IMR-90 (cell line): ENCODE data around the gene CAT. TPM values are rescaled to one million over a fixed set of nuclear protein-coding genes. Genes with fewer than 3 reads are reported as not detected.

Experiments used
- ATAC-seq: fragments of 200-7000 bp; cut with Tn5 transposase; 2 replicates; pipeline ENCODE4 v1.9.1; 2020; ENCODE audit warnings: low read depth, mild to moderate bottlenecking, moderate library complexity
- BruUV-seq: library from RNA; stranded (reverse); fragments of 400-500 nt; replicated peaks from 2 replicates; lab custom pipeline; 2021; lab: Mats Ljungman, UMichigan
- CTCF ChIA-PET: fragments of 300-600 bp; formaldehyde crosslinking; extraction: SDS; loops from one replicate; lab custom pipeline; 2021; ENCODE audit warnings: antibody characterized with exemption; lab: Yijun Ruan, JAX
- POLR2A ChIA-PET: fragments of 300-600 bp; sonication (Branson Sonifier 250); formaldehyde crosslinking; loops from one replicate; lab custom pipeline; 2022; ENCODE audit warnings: antibody characterized with exemption; ENCODE audit not compliant: unreplicated experiment; lab: Charles Lee
- DNase-seq: peaks from one replicate; pipeline ENCODE4 v3.0.0; 2013
- H2AFZ ChIP-seq: replicated peaks from 2 replicates; pipeline ENCODE3; 2013; ENCODE audit warnings: low read length, mild to moderate bottlenecking; ENCODE audit not compliant: poor library complexity
- H2AK5ac ChIP-seq: 2 replicates; pipeline ENCODE4 v1.6.1; 2013; ENCODE audit warnings: low read depth, low read length, inconsistent platforms
- H2AK9ac ChIP-seq: replicated peaks from 2 replicates; pipeline ENCODE3; 2013; ENCODE audit warnings: mild to moderate bottlenecking, low read depth, low read length, moderate library complexity; ENCODE audit not compliant: poor library complexity
- H2BK120ac ChIP-seq: 2 replicates; pipeline ENCODE4 v1.6.1; 2013; ENCODE audit warnings: low read depth, low read length, inconsistent platforms
- H2BK15ac ChIP-seq: 3 replicates; pipeline ENCODE4 v1.6.1; 2013; ENCODE audit warnings: low read depth, low read length, inconsistent platforms
- H2BK20ac ChIP-seq: 2 replicates; pipeline ENCODE4 v1.6.1; 2013; ENCODE audit warnings: low read depth, mild to moderate bottlenecking, inconsistent platforms, low read length, moderate library complexity
- H2BK5ac ChIP-seq: 2 replicates; pipeline ENCODE4 v1.6.1; 2013; ENCODE audit warnings: mild to moderate bottlenecking, low read depth, low read length, inconsistent platforms; ENCODE audit not compliant: poor library complexity, severe bottlenecking
- H3K14ac ChIP-seq: replicated peaks from 2 replicates; pipeline ENCODE4 v1.6.1; 2013; ENCODE audit warnings: low read depth, low read length, inconsistent platforms
- H3K18ac ChIP-seq: 2 replicates; pipeline ENCODE4 v1.6.1; 2013; ENCODE audit warnings: low read depth, low read length, control low read depth
- H3K23ac ChIP-seq: 2 replicates; pipeline ENCODE4 v1.6.1; 2013; ENCODE audit warnings: low read depth, low read length, inconsistent platforms
- H3K27ac ChIP-seq: 2 replicates; pipeline ENCODE4 v1.5.1; 2013; ENCODE audit warnings: mild to moderate bottlenecking, control low read depth, low read length; ENCODE audit not compliant: insufficient read depth
- H3K27me3 ChIP-seq: 2 replicates; pipeline ENCODE4 v1.6.1; 2013; ENCODE audit warnings: low read length; ENCODE audit not compliant: control insufficient read depth, insufficient read depth
- H3K36me3 ChIP-seq: 2 replicates; pipeline ENCODE4 v1.6.1; 2013; ENCODE audit warnings: low read length, mixed read lengths; ENCODE audit not compliant: control insufficient read depth, insufficient read depth
- H3K4ac ChIP-seq: 2 replicates; pipeline ENCODE4 v1.6.1; 2013; ENCODE audit warnings: low read depth, low read length, inconsistent platforms
- H3K4me1 ChIP-seq: 2 replicates; pipeline ENCODE4 v1.6.1; 2013; ENCODE audit warnings: low read length, mixed read lengths; ENCODE audit not compliant: control insufficient read depth, insufficient read depth
- H3K4me2 ChIP-seq: 2 replicates; pipeline ENCODE4 v1.6.1; 2013; ENCODE audit warnings: low read depth, mild to moderate bottlenecking, control low read depth, low read length, moderate library complexity
- H3K4me3 ChIP-seq: 2 replicates; pipeline ENCODE4 v1.5.1; 2013; ENCODE audit warnings: low read depth, mild to moderate bottlenecking, control low read depth, low read length, moderate library complexity; ENCODE audit not compliant: insufficient read depth
- H3K56ac ChIP-seq: 2 replicates; pipeline ENCODE4 v1.6.1; 2013; ENCODE audit warnings: low read length, inconsistent platforms; ENCODE audit not compliant: insufficient read depth; ENCODE audit errors: extremely low read depth
- H3K79me1 ChIP-seq, 2 experiments: 2 replicates each; pipeline ENCODE4 v1.6.1; 2013; ENCODE audit warnings: low read length in 2 of 2, inconsistent platforms in 1 of 2, low read depth in 1 of 2
- H3K9ac ChIP-seq: 2 replicates; pipeline ENCODE4 v1.6.1; 2013; ENCODE audit warnings: low read depth, low read length, control low read depth
- H3K9me1 ChIP-seq: 2 replicates; pipeline ENCODE4 v1.6.1; 2013; ENCODE audit warnings: low read length, inconsistent platforms; ENCODE audit not compliant: insufficient read depth
- H3K9me3 ChIP-seq: 2 replicates; pipeline ENCODE4 v1.6.1; 2013; ENCODE audit warnings: low read length; ENCODE audit not compliant: control insufficient read depth, insufficient read depth
- H4K20me1 ChIP-seq: 2 replicates; pipeline ENCODE4 v1.6.1; 2013; ENCODE audit warnings: low read length, inconsistent platforms; ENCODE audit not compliant: insufficient read depth
- H4K5ac ChIP-seq: 2 replicates; pipeline ENCODE4 v1.6.1; 2013; ENCODE audit warnings: mild to moderate bottlenecking, low read depth, low read length, control low read depth
- H4K8ac ChIP-seq, 2 experiments: 2 replicates each; pipeline ENCODE4 v1.6.1; 2013; ENCODE audit warnings: low read depth in 2 of 2, low read length in 2 of 2, control low read depth in 1 of 2, inconsistent platforms in 1 of 2
- H4K91ac ChIP-seq: 2 replicates; pipeline ENCODE4 v1.6.1; 2013; ENCODE audit warnings: low read depth, low read length, inconsistent platforms; ENCODE audit not compliant: insufficient read depth
- BHLHE40 ChIP-seq: fragments of 150-350 bp; IDR thresholded peaks from 2 replicates; pipeline ENCODE4 v1.6.1; 2016; ENCODE audit warnings: mild to moderate bottlenecking, low read depth, low read length
- CEBPB ChIP-seq: IDR thresholded peaks from 2 replicates; pipeline ENCODE4 v1.6.1; 2012; ENCODE audit warnings: low read depth, low read length, improper control_type of control experiment
- CTCF ChIP-seq: conservative IDR thresholded peaks from 2 replicates; pipeline ENCODE4 v1.5.1; 2012; ENCODE audit warnings: mild to moderate bottlenecking, low read depth, low read length, improper control_type of control experiment
- ELK1 ChIP-seq: fragments of 150-350 bp; IDR thresholded peaks from 2 replicates; pipeline ENCODE4 v1.6.1; 2016; ENCODE audit warnings: low read depth, mild to moderate bottlenecking, low read length, moderate library complexity, borderline replicate concordance
- MAFK ChIP-seq: IDR thresholded peaks from 2 replicates; pipeline ENCODE4 v1.6.1; 2012; ENCODE audit warnings: low read depth, low read length, improper control_type of control experiment
- MXI1 ChIP-seq: IDR thresholded peaks from 2 replicates; pipeline ENCODE4 v1.6.1; 2012; ENCODE audit warnings: low read depth, mild to moderate bottlenecking, low read length, moderate library complexity, borderline replicate concordance
- NFE2L2 ChIP-seq: fragments of 150-350 bp; IDR thresholded peaks from 2 replicates; pipeline ENCODE4 v1.6.1; 2016; ENCODE audit warnings: low read depth, mild to moderate bottlenecking, low read length
- POLR2A ChIP-seq: IDR thresholded peaks from 2 replicates; pipeline ENCODE4 v1.6.1; 2012; ENCODE audit warnings: mild to moderate bottlenecking, low read depth, low read length
- RAD21 ChIP-seq: IDR thresholded peaks from 2 replicates; pipeline ENCODE4 v1.6.1; 2012; ENCODE audit warnings: low read length, improper control_type of control experiment
- SMC3 ChIP-seq: fragments of 150-350 bp; IDR thresholded peaks from 2 replicates; pipeline ENCODE4 v1.6.1; 2016; ENCODE audit warnings: low read depth, mild to moderate bottlenecking, antibody characterized with exemption, low read length, moderate library complexity
- WGBS, 2 experiments: methylation state at CpG; one replicate each; pipeline versions ENCODE4 v1.1.5 to v1.1.7; 2013; ENCODE audit warnings: missing lambda C conversion rate in 2 of 2; ENCODE audit not compliant: insufficient read length in 1 of 2; ENCODE audit errors: extremely low coverage in 2 of 2; 5-methylcytosine and 5-hydroxymethylcytosine counted together
- dilution Hi-C: fragments of 300-500 bp; cut with HindIII; formaldehyde crosslinking; loops from one replicate; pipeline ENCODE4 v1.14.3; 2018; ENCODE audit warnings: low sequenced_read_pairs; ENCODE audit not compliant: unreplicated experiment
- in situ Hi-C: fragments of 300-500 bp; cut with MboI; formaldehyde crosslinking; loops from 3 replicates; pipeline ENCODE4 v1.14.3; 2019; ENCODE audit warnings: low sequenced_read_pairs, inconsistent platforms, mixed read lengths
- intact Hi-C: fragments of 100-400 bp; cut with micrococcal nuclease; formaldehyde crosslinking; loops from 2 replicates; pipeline ENCODE4 v1.10.0; 2022
- polyA plus RNA-seq, 3 experiments: library from polyadenylated mRNA; depleted of rRNA; stranded (reverse); fragments of >200 nt; gene quantifications; 2 replicates each; pipeline ENCODE4 v1.2.3, GENCODE V29; 2012; ENCODE audit warnings: low replicate concordance in 1 of 3
- total RNA-seq: library from RNA; depleted of rRNA; stranded (reverse); fragments of >200 nt; gene quantifications from 2 replicates; pipeline ENCODE4 v1.2.3, GENCODE V29; 2012

Gene CAT
- total and polyA plus RNA-seq, 2 of the 4 experiments (the other 2 are of a cell fraction), result 52.5 to 80.5 TPM

- no peak for TF ChIP-seq BHLHE40
- no peak for TF ChIP-seq NFE2L2
- no peak for TF ChIP-seq ELK1
- TF ChIP-seq CTCF, result no peak
- no peak for TF ChIP-seq RAD21
- TF ChIP-seq MAFK, result no peak
- no peak for TF ChIP-seq CEBPB
- TF ChIP-seq MXI1, result no peak
- no peak for TF ChIP-seq SMC3
- no peak for TF ChIP-seq POLR2A
- Histone ChIP-seq H4K91ac (no peak overlapping the region), H2BK20ac (no peak overlapping the region), H3K9me1 (no peaks in the 10 kb centered on the region), H2BK120ac (no peak overlapping the region), H4K8ac (no peak overlapping the region), H3K4me1 (no peaks in the 10 kb centered on the region), H3K27me3 (peaks cover 7% of the 10 kb centered on the region), H4K5ac (no peak overlapping the region), H4K20me1 (no peaks in the 10 kb centered on the region), H3K23ac (no peak overlapping the region), H3K9me3 (peaks cover 12% of the 10 kb centered on the region), H3K14ac (no peak overlapping the region), H3K4me3 (no peak overlapping the region), H3K9ac (no peak overlapping the region), H3K79me1 (no peaks in the 10 kb centered on the region), H2AK5ac (no peak overlapping the region), H3K36me3 (no peaks in the 10 kb centered on the region), H3K4me2 (no peak overlapping the region), H3K4ac (no peak overlapping the region), H2BK15ac (no peak overlapping the region), H2AK9ac (no peak overlapping the region), H2BK5ac (no peak overlapping the region), H2AFZ (no peak overlapping the region), H3K18ac (no peak overlapping the region), H3K27ac (no peak overlapping the region), H3K56ac (no peak overlapping the region)
- no peak for ATAC-seq
- in situ Hi-C loops (no loop called here), dilution Hi-C loops (no loop called here), intact Hi-C loops (no loop called here)
- POLR2A ChIA-PET, result no interaction called here
- DNase-seq, result no peak
- no TSS peak for BruUV-seq
- CTCF ChIA-PET, result interaction anchor here (0.7 kb wide), 1 partner anchor 86 kb away, joined by 3 read pairs; no protein-coding TSS in a partner anchor
- WGBS, 2 experiments, result no CpG with 5 or more reads among the region's 1 CpG
These were observed 25.5 kb upstream of the CAT start for GRCh38 chr11:34413263-34413662.
